ENCODE measurements around the gene MFAP3L.

Gene MFAP3L

GRCh38 chr4:170015285-170015684, 10.9 kb downstream of the MFAP3L start:
- no peak for DNase-seq

- no peak for DNase-seq
Measured at GRCh38 chr4:170014359-170015011, 11.7 kb downstream of the MFAP3L start.

- no peak for DNase-seq
Measured at GRCh38 chr4:170012629-170012958, 13.6 kb downstream of the MFAP3L start.

GRCh38 chr4:170011921-170012628, 14.1 kb downstream of the MFAP3L start:
- no peak for DNase-seq

- DNase-seq: no peak
Measured at GRCh38 chr4:170009291-170009690, 16.9 kb downstream of the MFAP3L start.

- no peak for DNase-seq
Measured at GRCh38 chr4:170008801-170009200, 17.4 kb downstream of the MFAP3L start.

- DNase-seq: no peak
Measured at GRCh38 chr4:170008371-170008770, 17.8 kb downstream of the MFAP3L start.

GRCh38 chr4:170007113-170007512, 19.1 kb downstream of the MFAP3L start:
- DNase-seq: no peak

- DNase-seq: no peak
Measured at GRCh38 chr4:170005472-170005871, 20.7 kb downstream of the MFAP3L start.

- no peak for DNase-seq
Measured at GRCh38 chr4:170004651-170005295, 21.4 kb downstream of the MFAP3L start.

GRCh38 chr4:170003071-170004070, 22.8 kb downstream of the MFAP3L start:
- DNase-seq: no peak

GRCh38 chr4:170001745-170002267, 24.4 kb downstream of the MFAP3L start:
- DNase-seq: no peak

GRCh38 chr4:170001011-170001744, 25.0 kb downstream of the MFAP3L start:
- no peak for DNase-seq

- DNase-seq: no peak
Measured at GRCh38 chr4:169999923-170000322, 26.3 kb downstream of the MFAP3L start.

- no peak for DNase-seq
Measured at GRCh38 chr4:169998981-169999380, 27.2 kb downstream of the MFAP3L start.

GRCh38 chr4:169996379-169997240, 29.6 kb downstream of the MFAP3L start:
- DNase-seq: no peak

- DNase-seq: no peak
Measured at GRCh38 chr4:169993531-169993930, 32.7 kb downstream of the MFAP3L start.

- no peak for DNase-seq
Measured at GRCh38 chr4:169988252-169988651, 37.9 kb downstream of the MFAP3L start.

GRCh38 chr4:169987327-169988228, 38.6 kb downstream of the MFAP3L start:
- DNase-seq: no peak

GRCh38 chr4:169986369-169986768, 39.8 kb downstream of the MFAP3L start:
- DNase-seq: no peak
